HL-60 (cell line): ENCODE measurements around the gene MBD4.
A peak's percentile ranks its signal among the peaks of the same experiment; 100 is the strongest.
"Not testable (repeated sequence)": the region's sequence is repeated elsewhere in the genome, so short reads cannot be mapped to it uniquely, and the experiment has no call there.

Source experiments
- DNase-seq, 2 experiments: peaks; one replicate each; pipeline ENCODE4 v3.0.0-alpha.2; 2010 to 2020; ENCODE audit warnings: low read depth in 1 of 2, low spot score in 1 of 2
- H3K27ac ChIP-seq: fragments of 250-450 bp; sonication (Bioruptor Pico); replicated peaks from 2 replicates; pipeline ENCODE4 v1.5.1; 2020; ENCODE audit warnings: mild to moderate bottlenecking, moderate library complexity
- H3K27me3 ChIP-seq: fragments of 250-450 bp; sonication (Bioruptor Pico); 2 replicates; pipeline ENCODE4 v1.5.1; 2021; ENCODE audit warnings: mild to moderate bottlenecking, moderate library complexity; ENCODE audit not compliant: insufficient read depth, poor library complexity, severe bottlenecking
- H3K4me3 ChIP-seq: replicated peaks from 2 replicates; pipeline ENCODE4 v1.5.1; 2011; ENCODE audit warnings: mild to moderate bottlenecking, control low read depth, low read length; ENCODE audit not compliant: insufficient read depth
- GABPA ChIP-seq: IDR thresholded peaks from 2 replicates; pipeline ENCODE4 v1.6.1; 2012; ENCODE audit warnings: low read depth
- POLR2AphosphoS5 ChIP-seq: IDR thresholded peaks from 2 replicates; pipeline ENCODE4 v1.6.1; 2012; ENCODE audit warnings: low read depth
- SPI1 ChIP-seq: IDR thresholded peaks from 2 replicates; pipeline ENCODE4 v1.6.1; 2012; ENCODE audit warnings: low read depth, mild to moderate bottlenecking, borderline replicate concordance
- long read RNA-seq: library from polyadenylated mRNA; unstranded; transcript quantifications from one replicate; pipeline ENCODE4 v2.0.0, GENCODE V29; 2020
- TF ChIP-seq, protein P1 (sequence below): IDR thresholded peaks from 2 replicates; pipeline ENCODE4 v1.6.1; 2012; ENCODE audit warnings: low read depth; ENCODE audit not compliant: insufficient replicate concordance
- TF ChIP-seq, protein P2 (sequence below): IDR thresholded peaks from one replicate; pipeline ENCODE4 v1.5.1; 2011; ENCODE audit warnings: low read length, control low read depth, inconsistent platforms; ENCODE audit not compliant: insufficient read depth

Gene MBD4
- long read RNA-seq, transcript MBD4-203 (8 exons, 2,478 nt) = major isoform, 65 of 240 reads
- long read RNA-seq, transcript MBD4-201 (8 exons, 2,470 nt) = minor isoform, 15 of 240 reads
- long read RNA-seq, transcript MBD4-206 (7 exons, 2,194 nt) = minor isoform, 8 of 240 reads
- long read RNA-seq, partial matches to known transcripts = 130 of 240 reads
- long read RNA-seq, other reads (novel, unspliced or antisense) = 21 of 240 reads

DNA sequence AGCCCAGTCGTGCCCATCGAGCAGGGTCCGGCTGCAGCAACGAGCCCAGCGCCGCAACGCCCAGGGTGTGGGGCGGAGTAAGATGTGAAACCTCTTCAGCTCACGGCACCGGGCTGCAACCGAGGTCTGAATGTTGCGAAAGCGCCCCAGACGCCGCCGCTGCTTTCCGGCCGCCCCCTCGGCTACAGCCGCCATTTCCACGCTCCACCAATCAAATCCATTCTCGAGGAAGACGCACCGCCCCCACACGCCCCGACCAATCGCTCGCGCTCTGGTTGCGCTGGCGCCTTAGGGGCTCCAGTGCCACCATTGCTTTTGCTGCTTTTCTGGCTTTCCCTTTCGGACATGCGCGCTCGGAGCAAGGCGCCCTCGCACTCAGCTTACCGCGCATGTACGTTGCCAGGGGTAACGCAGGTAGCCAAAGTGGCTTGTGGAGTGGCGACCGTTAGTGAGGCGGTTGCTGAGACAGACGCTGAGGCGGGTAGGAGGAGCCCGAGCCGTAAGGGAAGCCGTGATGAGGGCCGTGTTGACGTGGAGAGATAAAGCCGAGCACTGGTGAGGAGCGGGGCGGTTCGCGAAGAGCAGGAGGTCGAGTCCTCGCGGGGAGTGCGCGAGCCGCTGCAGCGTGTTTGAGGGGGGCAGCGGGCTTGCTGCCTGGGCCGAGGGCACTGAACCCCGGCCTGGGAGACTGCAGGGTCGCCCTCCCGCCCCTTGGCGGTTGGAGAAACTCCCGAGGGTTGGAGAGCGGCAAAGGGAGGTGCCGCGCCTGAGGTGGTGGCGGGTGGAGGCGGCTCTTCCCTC is at the start of gene MBD4, which contains the start of gene IFT122:
MBD4 (minus strand) TSS at position 132 of the 801 bp plus-strand sequence; CDS start at position 17, 115 bp downstream.
IFT122 (plus strand) TSS at position 408 of the 801 bp plus-strand sequence; CDS start at position 515, 107 bp downstream.
- Histone ChIP-seq H3K27me3 (no peaks in the 10 kb centered on the region), H3K4me3 (peak within 1 kb of the TSS; percentile 89), H3K27ac (peak within 1 kb of the TSS; percentile 95)
- peak; percentile 100 for DNase-seq
- TF ChIP-seq, protein P1, sequence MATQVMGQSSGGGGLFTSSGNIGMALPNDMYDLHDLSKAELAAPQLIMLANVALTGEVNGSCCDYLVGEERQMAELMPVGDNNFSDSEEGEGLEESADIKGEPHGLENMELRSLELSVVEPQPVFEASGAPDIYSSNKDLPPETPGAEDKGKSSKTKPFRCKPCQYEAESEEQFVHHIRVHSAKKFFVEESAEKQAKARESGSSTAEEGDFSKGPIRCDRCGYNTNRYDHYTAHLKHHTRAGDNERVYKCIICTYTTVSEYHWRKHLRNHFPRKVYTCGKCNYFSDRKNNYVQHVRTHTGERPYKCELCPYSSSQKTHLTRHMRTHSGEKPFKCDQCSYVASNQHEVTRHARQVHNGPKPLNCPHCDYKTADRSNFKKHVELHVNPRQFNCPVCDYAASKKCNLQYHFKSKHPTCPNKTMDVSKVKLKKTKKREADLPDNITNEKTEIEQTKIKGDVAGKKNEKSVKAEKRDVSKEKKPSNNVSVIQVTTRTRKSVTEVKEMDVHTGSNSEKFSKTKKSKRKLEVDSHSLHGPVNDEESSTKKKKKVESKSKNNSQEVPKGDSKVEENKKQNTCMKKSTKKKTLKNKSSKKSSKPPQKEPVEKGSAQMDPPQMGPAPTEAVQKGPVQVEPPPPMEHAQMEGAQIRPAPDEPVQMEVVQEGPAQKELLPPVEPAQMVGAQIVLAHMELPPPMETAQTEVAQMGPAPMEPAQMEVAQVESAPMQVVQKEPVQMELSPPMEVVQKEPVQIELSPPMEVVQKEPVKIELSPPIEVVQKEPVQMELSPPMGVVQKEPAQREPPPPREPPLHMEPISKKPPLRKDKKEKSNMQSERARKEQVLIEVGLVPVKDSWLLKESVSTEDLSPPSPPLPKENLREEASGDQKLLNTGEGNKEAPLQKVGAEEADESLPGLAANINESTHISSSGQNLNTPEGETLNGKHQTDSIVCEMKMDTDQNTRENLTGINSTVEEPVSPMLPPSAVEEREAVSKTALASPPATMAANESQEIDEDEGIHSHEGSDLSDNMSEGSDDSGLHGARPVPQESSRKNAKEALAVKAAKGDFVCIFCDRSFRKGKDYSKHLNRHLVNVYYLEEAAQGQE = peak; percentile 67
- TF ChIP-seq GABPA (0 out of 2 replicates have a peak, but pooled peaks have one; percentile 5), POLR2AphosphoS5 (peak; percentile 87), SPI1 (no peak)

- DNase-seq, H3K27ac ChIP-seq, H3K27me3 ChIP-seq, H3K4me3 ChIP-seq: not testable (repeated sequence)
Measured at GRCh38 chr3:129489258-129489657, 49.5 kb upstream of the MBD4 start.

- H3K4me3 ChIP-seq, H3K27me3 ChIP-seq, DNase-seq, H3K27ac ChIP-seq: not testable (repeated sequence)
Measured at GRCh38 chr3:129487868-129488335, 48.2 kb upstream of the MBD4 start.

DNA sequence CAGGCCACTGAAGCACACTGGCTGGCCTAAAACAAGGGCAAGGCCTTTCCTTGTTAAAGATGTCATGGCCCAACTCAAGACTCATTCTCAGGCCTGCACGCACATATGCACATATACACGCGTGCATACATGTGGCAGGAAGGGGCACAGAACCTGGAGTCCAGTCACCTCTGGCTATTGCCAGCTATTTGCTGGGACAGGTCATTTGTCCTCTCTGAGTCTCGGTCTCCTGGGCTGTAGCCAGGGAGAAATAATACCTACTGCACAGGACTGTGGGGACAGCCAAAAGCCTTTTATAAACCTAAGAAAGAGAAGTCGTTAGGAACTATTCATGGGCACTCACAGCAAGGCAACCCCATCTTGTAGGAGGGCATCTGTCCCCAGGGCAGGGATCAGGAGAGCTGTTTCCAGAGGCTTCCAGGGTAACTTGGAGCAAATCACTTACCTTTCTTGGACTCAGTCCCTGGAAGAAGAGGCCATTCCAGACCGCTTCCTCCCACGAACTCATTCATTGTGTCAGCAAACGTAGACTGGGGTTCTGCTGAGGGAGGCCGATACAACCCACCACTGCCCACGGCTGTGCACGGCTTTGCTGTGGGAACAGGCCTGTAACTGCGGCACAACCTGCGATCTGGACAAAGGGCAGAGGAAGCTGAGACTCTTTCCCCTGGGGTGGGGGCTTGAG is 47.6 kb upstream of the MBD4 start:
- Histone ChIP-seq H3K4me3 (no peak overlapping the region), H3K27me3 (no peaks in the 10 kb centered on the region), H3K27ac (no peak overlapping the region)
- no peak for DNase-seq
- no peak for TF ChIP-seq GABPA
- TF ChIP-seq, protein P2, sequence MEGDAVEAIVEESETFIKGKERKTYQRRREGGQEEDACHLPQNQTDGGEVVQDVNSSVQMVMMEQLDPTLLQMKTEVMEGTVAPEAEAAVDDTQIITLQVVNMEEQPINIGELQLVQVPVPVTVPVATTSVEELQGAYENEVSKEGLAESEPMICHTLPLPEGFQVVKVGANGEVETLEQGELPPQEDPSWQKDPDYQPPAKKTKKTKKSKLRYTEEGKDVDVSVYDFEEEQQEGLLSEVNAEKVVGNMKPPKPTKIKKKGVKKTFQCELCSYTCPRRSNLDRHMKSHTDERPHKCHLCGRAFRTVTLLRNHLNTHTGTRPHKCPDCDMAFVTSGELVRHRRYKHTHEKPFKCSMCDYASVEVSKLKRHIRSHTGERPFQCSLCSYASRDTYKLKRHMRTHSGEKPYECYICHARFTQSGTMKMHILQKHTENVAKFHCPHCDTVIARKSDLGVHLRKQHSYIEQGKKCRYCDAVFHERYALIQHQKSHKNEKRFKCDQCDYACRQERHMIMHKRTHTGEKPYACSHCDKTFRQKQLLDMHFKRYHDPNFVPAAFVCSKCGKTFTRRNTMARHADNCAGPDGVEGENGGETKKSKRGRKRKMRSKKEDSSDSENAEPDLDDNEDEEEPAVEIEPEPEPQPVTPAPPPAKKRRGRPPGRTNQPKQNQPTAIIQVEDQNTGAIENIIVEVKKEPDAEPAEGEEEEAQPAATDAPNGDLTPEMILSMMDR = no peak
- no peak for TF ChIP-seq POLR2AphosphoS5
- TF ChIP-seq, protein P1 = no peak
- no peak for TF ChIP-seq SPI1

DNA sequence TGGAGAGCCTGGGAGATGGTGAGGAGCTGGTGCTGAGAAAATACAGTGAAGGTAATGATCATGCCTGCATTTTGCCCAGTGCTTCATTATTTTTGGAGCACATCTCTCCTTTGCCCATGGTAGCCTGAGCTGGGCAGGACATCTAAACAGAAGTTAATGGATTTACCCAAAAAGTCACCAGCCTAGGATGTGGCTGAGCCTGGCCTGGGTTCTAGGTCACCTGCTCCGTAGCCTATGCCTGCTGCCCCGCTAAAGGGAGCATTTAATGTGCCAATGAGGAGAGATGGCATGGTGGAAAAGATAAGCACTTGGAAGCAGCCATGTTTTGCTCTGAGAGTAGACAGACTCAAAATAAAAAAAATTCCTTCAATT is 46.9 kb upstream of the MBD4 start:
- no peak overlapping the region for H3K27ac ChIP-seq
- H3K27me3 ChIP-seq = no peaks in the 10 kb centered on the region
- DNase-seq = no peak
- no peak overlapping the region for H3K4me3 ChIP-seq
- TF ChIP-seq, protein P1 = no peak
- TF ChIP-seq, protein P2 = no peak
- TF ChIP-seq GABPA = no peak
- no peak for TF ChIP-seq POLR2AphosphoS5
- TF ChIP-seq SPI1 = no peak
